B cell (primary cell): ENCODE data around the gene CORO2B. TPM values are rescaled to one million over a fixed set of nuclear protein-coding genes. Genes with fewer than 3 reads are reported as not detected.

Experiments
- ATAC-seq: fragments of 200-7000 bp; cut with Tn5 transposase; one replicate; pipeline ENCODE4 v1.10.0; 2021; ENCODE audit warnings: low read depth, mild to moderate bottlenecking, moderate number of reproducible peaks, moderate library complexity
- CTCF ChIA-PET: fragments of 350-600 bp; sonication (Branson Sonifier 250); formaldehyde crosslinking; loops from one replicate; lab custom pipeline; 2021; ENCODE audit warnings: antibody characterized with exemption, inconsistent platforms; lab: Charles Lee
- POLR2A ChIA-PET: fragments of 350-600 bp; sonication (Branson Sonifier 250); formaldehyde crosslinking; loops from one replicate; lab custom pipeline; 2021; ENCODE audit warnings: antibody characterized with exemption; lab: Charles Lee
- DNase-seq: peaks from one replicate; pipeline ENCODE4 v3.0.0; 2013
- H2AFZ ChIP-seq: 2 replicates; pipeline ENCODE4 v1.6.1; 2012; ENCODE audit warnings: mild to moderate bottlenecking, low read depth, low read length; ENCODE audit not compliant: insufficient read depth, poor library complexity, severe bottlenecking
- H3K27ac ChIP-seq, 2 donors: 1 replicate in 1 of 2; 2 replicates in 1 of 2; pipeline ENCODE4 v1.5.1; 2012 to 2013; ENCODE audit warnings: low read length in 2 of 2, mild to moderate bottlenecking in 2 of 2, moderate library complexity in 1 of 2
- H3K27me3 ChIP-seq, 4 experiments: fragments of 200-600 bp in 1 of 4; sonication (generic) in 1 of 4; replicated peaks in 1 of 4; 1 replicate in 2 of 4; 2 replicates in 2 of 4; pipeline versions ENCODE4 v1.6.1 to v1.7.0; 2013 to 2016; ENCODE audit warnings: low read length in 3 of 4, mild to moderate bottlenecking in 2 of 4, mixed read lengths in 1 of 4, moderate library complexity in 1 of 4; ENCODE audit not compliant: insufficient read depth in 4 of 4, control insufficient read depth in 3 of 4; ENCODE audit errors: control extremely low read depth in 1 of 4
- H3K36me3 ChIP-seq, 2 experiments: replicated peaks in 1 of 2; 1 replicate in 1 of 2; 2 replicates in 1 of 2; pipeline versions ENCODE4 v1.6.1 to v1.7.1; 2013; ENCODE audit warnings: low read length in 1 of 2; ENCODE audit not compliant: insufficient read depth in 2 of 2, control insufficient read depth in 1 of 2; ENCODE audit errors: control extremely low read depth in 1 of 2, extremely low read depth in 1 of 2
- H3K4me1 ChIP-seq, 2 donors: fragments of 200-600 bp in 1 of 2; sonication (generic) in 1 of 2; 1 replicate in 1 of 2; 2 replicates in 1 of 2; pipeline versions ENCODE4 v1.5.1 to v1.6.1; 2013 to 2017; ENCODE audit warnings: low read length in 2 of 2; ENCODE audit not compliant: control insufficient read depth in 2 of 2, insufficient read depth in 2 of 2
- H3K4me2 ChIP-seq: replicated peaks from 2 replicates; pipeline ENCODE3; 2012; ENCODE audit warnings: mild to moderate bottlenecking, low read depth, low read length; ENCODE audit not compliant: poor library complexity, severe bottlenecking
- H3K4me3 ChIP-seq, 5 experiments: fragments of 200-600 bp in 1 of 5; sonication (generic) in 1 of 5; 1 replicate in 3 of 5; 2 replicates in 2 of 5; pipeline versions ENCODE4 v1.5.1 to v1.7.0; 2011 to 2016; ENCODE audit warnings: low read length in 4 of 5, mild to moderate bottlenecking in 4 of 5, low read depth in 2 of 5, control low read depth in 1 of 5, moderate library complexity in 1 of 5; ENCODE audit not compliant: insufficient read depth in 1 of 5; ENCODE audit errors: control extremely low read depth in 1 of 5, extremely low read depth in 1 of 5
- H3K79me2 ChIP-seq: fragments of 200-600 bp; sonication (generic); one replicate; pipeline ENCODE4 v1.6.0; 2016; ENCODE audit warnings: low read length; ENCODE audit not compliant: control insufficient read depth, insufficient read depth
- H3K9ac ChIP-seq: fragments of 200-600 bp; sonication (generic); 2 replicates; pipeline ENCODE4 v1.6.1; 2017; ENCODE audit warnings: mild to moderate bottlenecking, low read length, moderate library complexity
- H3K9me3 ChIP-seq, 3 donors: one replicate each; pipeline versions ENCODE4 v1.6.1 to v1.7.1; 2013; ENCODE audit warnings: low read length in 2 of 3; ENCODE audit not compliant: control insufficient read depth in 2 of 3, insufficient read depth in 1 of 3; ENCODE audit errors: control extremely low read depth in 1 of 3
- H4K20me1 ChIP-seq: 2 replicates; pipeline ENCODE4 v1.6.0; 2012; ENCODE audit warnings: mild to moderate bottlenecking, low read length; ENCODE audit not compliant: insufficient read depth, control insufficient read depth, poor library complexity, severe bottlenecking
- H3K27ac Mint-ChIP-seq: one replicate; pipeline ENCODE4 v1.8.0; 2021; ENCODE audit warnings: mixed read lengths
- H3K27me3 Mint-ChIP-seq: one replicate; pipeline ENCODE4 v1.8.0; 2021; ENCODE audit warnings: mixed read lengths
- H3K4me1 Mint-ChIP-seq: one replicate; pipeline ENCODE4 v1.8.0; 2021; ENCODE audit warnings: mixed read lengths
- H3K4me3 Mint-ChIP-seq: one replicate; pipeline ENCODE4 v1.8.0; 2021; ENCODE audit warnings: mixed read lengths
- H3K9me3 Mint-ChIP-seq: one replicate; pipeline ENCODE4 v1.8.0; 2022; ENCODE audit warnings: mixed read lengths; ENCODE audit not compliant: insufficient read depth
- EZH2 ChIP-seq: IDR thresholded peaks from 2 replicates; pipeline ENCODE4 v1.6.1; 2012; ENCODE audit warnings: borderline replicate concordance, low read depth, mild to moderate bottlenecking, moderate library complexity, low read length; ENCODE audit not compliant: insufficient read depth, poor library complexity, severe bottlenecking
- WGBS: methylation state at CpG from one replicate; pipeline ENCODE4 v1.1.5; 2013; ENCODE audit warnings: missing lambda C conversion rate; ENCODE audit not compliant: insufficient coverage; 5-methylcytosine and 5-hydroxymethylcytosine counted together
- intact Hi-C: fragments of 100-400 bp; cut with micrococcal nuclease; formaldehyde crosslinking; loops from one replicate; pipeline ENCODE4 v1.10.0; 2022
- polyA plus RNA-seq: library from polyadenylated mRNA; depleted of rRNA; stranded (reverse); fragments of >200 nt; gene quantifications from 2 replicates; pipeline ENCODE4 v1.2.3, GENCODE V29; 2012
- total RNA-seq, 2 donors: library from RNA; stranded (reverse); fragments of 120-200 nt in 1 of 2; gene quantifications; 1 replicate in 1 of 2; 2 replicates in 1 of 2; pipeline versions ENCODE4 v1.2.3 to v1.2.4, GENCODE V29; 2013 to 2022
- TF ChIP-seq, protein P1 (sequence below): fragments of 200-600 bp; IDR thresholded peaks from one replicate; pipeline ENCODE4 v1.8.0; 2022; ENCODE audit warnings: antibody characterized with exemption, mild to moderate bottlenecking

The CORO2B gene
- total and polyA plus RNA-seq, 2 donors (not counting 1 experiment from before 2014, with no cell fraction given) = 9.5 to 11.3 TPM

DNA sequence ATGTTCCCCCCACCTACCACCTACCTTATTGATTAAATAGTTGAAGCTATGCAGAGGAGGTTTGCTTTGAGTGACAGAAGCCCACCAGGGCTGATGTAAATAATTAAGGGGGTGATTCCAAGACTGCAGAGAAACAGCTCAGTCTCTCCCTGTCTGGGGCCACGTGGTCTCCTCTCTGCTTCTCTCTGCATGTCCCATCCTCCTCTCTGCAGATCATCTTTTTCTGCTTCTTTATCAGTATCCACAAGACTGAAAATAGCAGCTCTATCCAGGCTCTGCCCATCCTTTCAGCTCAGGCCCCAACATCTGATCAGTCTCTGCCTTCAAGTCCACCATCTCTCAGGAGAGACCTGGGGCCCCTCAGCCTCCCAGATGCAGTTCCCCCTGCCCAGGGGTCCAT is 131.1 kb downstream of the CORO2B start:
- ATAC-seq (no peak), DNase-seq (no peak)
- no peak overlapping the region for H3K9ac ChIP-seq
- H3K4me2 ChIP-seq = no peak overlapping the region
- TF ChIP-seq EZH2 = no peak
- TF ChIP-seq, protein P1, sequence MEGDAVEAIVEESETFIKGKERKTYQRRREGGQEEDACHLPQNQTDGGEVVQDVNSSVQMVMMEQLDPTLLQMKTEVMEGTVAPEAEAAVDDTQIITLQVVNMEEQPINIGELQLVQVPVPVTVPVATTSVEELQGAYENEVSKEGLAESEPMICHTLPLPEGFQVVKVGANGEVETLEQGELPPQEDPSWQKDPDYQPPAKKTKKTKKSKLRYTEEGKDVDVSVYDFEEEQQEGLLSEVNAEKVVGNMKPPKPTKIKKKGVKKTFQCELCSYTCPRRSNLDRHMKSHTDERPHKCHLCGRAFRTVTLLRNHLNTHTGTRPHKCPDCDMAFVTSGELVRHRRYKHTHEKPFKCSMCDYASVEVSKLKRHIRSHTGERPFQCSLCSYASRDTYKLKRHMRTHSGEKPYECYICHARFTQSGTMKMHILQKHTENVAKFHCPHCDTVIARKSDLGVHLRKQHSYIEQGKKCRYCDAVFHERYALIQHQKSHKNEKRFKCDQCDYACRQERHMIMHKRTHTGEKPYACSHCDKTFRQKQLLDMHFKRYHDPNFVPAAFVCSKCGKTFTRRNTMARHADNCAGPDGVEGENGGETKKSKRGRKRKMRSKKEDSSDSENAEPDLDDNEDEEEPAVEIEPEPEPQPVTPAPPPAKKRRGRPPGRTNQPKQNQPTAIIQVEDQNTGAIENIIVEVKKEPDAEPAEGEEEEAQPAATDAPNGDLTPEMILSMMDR = no peak
- intact Hi-C loops = no loop called here
- no peaks in the 10 kb centered on the region for H3K9me3 ChIP-seq
- WGBS = 80% methylated on average over 1 of the region's 1 CpG
- ChIA-PET CTCF (no interaction called here), POLR2A (no interaction called here)
- no peaks in the 10 kb centered on the region for H3K27me3 ChIP-seq
- peaks cover 0 to 6% of the 10 kb centered on the region in 2 experiments for H3K36me3 ChIP-seq
- no peak overlapping the region for H2AFZ ChIP-seq
- H3K4me3 Mint-ChIP-seq = no peak overlapping the region
- H3K27me3 Mint-ChIP-seq = peaks cover 3% of the 10 kb centered on the region
- no peaks in the 10 kb centered on the region for H3K79me2 ChIP-seq
- H3K4me1 Mint-ChIP-seq = peaks cover 6% of the 10 kb centered on the region
- no peak overlapping the region for H3K27ac ChIP-seq
- no peak overlapping the region for H3K27ac Mint-ChIP-seq
- no peaks in the 10 kb centered on the region for H4K20me1 ChIP-seq
- no peak overlapping the region for H3K4me3 ChIP-seq
- peaks cover 4 to 8% of the 10 kb centered on the region in 2 donors for H3K4me1 ChIP-seq
- no peaks in the 10 kb centered on the region for H3K9me3 Mint-ChIP-seq

DNA sequence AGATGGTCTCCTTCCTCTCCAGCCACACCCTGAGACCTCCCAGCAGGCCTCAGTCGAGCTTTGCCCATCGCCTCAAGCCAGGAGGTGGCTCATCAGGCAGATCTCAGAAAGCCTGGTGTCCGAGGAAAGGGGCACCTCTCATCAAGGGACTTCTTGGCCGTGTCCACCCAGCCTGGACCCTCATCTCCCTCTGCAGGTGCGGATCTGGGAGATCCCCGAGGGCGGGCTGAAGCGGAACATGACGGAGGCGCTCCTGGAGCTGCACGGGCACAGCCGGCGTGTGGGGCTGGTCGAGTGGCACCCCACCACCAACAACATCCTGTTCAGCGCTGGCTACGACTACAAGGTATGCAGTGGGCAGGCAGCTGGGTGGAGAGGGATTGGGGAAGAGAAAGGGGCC is 131.7 kb downstream of the CORO2B start:
- H3K36me3 ChIP-seq = peaks cover 0 to 6% of the 10 kb centered on the region in 2 experiments
- H3K9me3 Mint-ChIP-seq = no peaks in the 10 kb centered on the region
- TF ChIP-seq EZH2 = no peak
- TF ChIP-seq, protein P1 = no peak
- H2AFZ ChIP-seq = no peak overlapping the region
- peaks cover 6% of the 10 kb centered on the region for H3K4me1 Mint-ChIP-seq
- no peak overlapping the region for H3K4me3 ChIP-seq
- ChIA-PET POLR2A (no interaction called here), CTCF (no interaction called here)
- H3K4me1 ChIP-seq = peaks cover 4 to 8% of the 10 kb centered on the region in 2 donors
- no peak overlapping the region for H3K9ac ChIP-seq
- H3K9me3 ChIP-seq = no peaks in the 10 kb centered on the region
- intact Hi-C loops = no loop called here
- H3K27ac Mint-ChIP-seq = no peak overlapping the region
- H3K27ac ChIP-seq = no peak overlapping the region
- H3K4me3 Mint-ChIP-seq = no peak overlapping the region
- WGBS = 98% methylated on average over 5 of the region's 16 CpGs
- H3K79me2 ChIP-seq = no peaks in the 10 kb centered on the region
- no peak for ATAC-seq
- DNase-seq = no peak
- no peaks in the 10 kb centered on the region for H3K27me3 ChIP-seq
- no peaks in the 10 kb centered on the region for H4K20me1 ChIP-seq
- H3K27me3 Mint-ChIP-seq = peaks cover 3% of the 10 kb centered on the region
- H3K4me2 ChIP-seq = no peak overlapping the region
